GM21737 (cell line): ENCODE results near the gene TRABD2A.

Experiments used
- ATAC-seq: cut with Tn5 transposase; IDR thresholded peaks from one replicate; pipeline ENCODE4 v1.9.1; 2021; ENCODE audit warnings: mild to moderate bottlenecking, moderate library complexity; ENCODE audit not compliant: unreplicated experiment

Gene TRABD2A

GRCh38 chr2:84904717-84905174 is 23.9 kb upstream of the TRABD2A start:
- ATAC-seq, result no peak

DNA sequence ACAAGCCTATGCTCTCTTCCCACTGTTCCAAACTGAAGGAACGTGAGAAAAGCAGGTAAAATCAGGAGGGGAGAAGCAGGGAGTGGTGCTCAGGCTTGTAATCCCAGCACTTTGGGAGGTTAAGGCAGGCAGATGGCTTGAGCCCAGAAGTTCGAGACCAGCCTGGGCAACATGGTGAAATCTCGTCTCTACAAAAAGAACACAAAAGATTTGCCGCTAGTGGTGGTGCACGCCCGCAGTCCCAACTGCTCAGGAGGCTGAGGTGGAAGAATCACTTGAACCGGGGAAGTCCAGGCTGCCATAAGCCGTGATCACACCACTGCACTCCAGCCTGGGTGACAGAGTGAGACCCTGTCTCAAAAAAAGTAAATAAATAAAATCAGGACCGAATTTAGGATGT is 23.3 kb upstream of the TRABD2A start:
- ATAC-seq, result no peak

- no peak for ATAC-seq
These were observed 21.6 kb upstream of the TRABD2A start for GRCh38 chr2:84902526-84902925.

DNA sequence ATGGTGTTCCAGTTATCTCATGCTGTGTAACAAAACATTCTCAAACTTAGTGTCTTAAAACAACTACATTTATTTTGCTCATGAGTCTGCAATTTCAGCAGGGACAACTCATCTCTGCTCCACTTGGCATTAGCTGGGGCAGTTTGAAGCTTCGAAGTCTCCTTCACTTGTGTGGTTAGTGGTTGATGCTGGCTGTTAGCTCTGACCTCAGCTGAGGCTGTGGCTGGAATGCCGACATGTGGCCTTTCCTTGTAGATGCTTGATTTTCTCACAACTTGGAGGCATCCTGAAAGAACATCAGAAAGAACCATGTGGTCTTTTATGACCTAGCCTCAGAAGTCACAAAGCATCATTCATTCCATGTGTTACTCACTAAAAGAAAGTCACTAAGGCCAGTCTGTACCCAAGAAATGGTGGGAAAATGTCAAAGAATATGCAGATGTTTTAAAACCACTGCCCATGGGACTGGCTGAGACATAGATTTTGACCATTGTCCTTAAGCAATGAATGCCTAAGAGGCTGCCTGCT is 20.8 kb upstream of the TRABD2A start:
- no peak for ATAC-seq

GRCh38 chr2:84900971-84901370 is 20.1 kb upstream of the TRABD2A start:
- no peak for ATAC-seq

- no peak for ATAC-seq
These were observed 18.7 kb upstream of the TRABD2A start for GRCh38 chr2:84899304-84900204.

GRCh38 chr2:84897773-84898172 is 16.9 kb upstream of the TRABD2A start:
- no peak for ATAC-seq

DNA sequence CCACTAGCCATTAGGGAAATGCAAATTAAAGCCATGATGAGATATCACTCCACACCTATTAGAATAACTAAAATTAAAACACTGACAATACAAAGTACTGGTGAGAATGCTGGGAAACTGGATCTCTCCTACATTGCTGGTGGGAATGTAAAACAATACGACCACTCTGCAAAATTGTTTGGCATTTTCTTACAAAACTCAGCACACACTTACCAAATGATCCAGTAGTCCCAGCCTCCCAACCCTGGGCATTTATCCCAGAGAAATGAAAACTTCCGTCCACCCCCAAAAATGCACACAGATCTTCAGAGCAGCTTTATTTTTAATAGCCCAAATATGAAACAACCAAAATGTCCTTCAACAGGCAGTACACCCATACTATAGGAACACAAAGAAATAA is 15.7 kb upstream of the TRABD2A start:
- no peak for ATAC-seq

- no peak for ATAC-seq
These were observed 14.1 kb upstream of the TRABD2A start for GRCh38 chr2:84894758-84895520.

DNA sequence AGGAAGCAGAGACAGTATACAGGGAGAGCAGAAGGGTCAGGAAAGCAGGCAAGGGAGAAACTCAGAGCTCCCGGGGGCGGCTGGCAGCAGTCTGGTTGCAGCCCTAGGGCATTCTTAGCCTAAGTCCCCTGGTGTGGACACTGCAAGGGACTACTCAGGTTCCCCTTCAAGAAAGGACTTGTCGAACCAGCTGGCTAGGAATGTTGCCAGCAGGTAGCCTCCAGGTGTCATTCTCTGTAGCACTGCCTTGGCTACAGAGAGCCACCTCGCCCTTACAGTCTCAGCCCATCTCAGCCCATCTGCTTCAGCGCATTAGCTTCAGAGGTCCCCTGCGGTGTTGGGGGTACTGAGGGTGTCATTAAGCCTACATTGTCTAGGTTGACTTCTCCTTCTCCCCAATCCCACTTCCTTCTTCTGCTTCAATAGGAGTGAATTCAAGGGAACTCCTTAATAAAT is 13.3 kb upstream of the TRABD2A start:
- ATAC-seq, result no peak

- no peak for ATAC-seq
These were observed 10.6 kb upstream of the TRABD2A start for GRCh38 chr2:84891355-84892010.

GRCh38 chr2:84889332-84889731 is 8.4 kb upstream of the TRABD2A start:
- no peak for ATAC-seq

GRCh38 chr2:84888401-84889276 is 7.8 kb upstream of the TRABD2A start:
- peak; percentile 97 for ATAC-seq

GRCh38 chr2:84886791-84887190 is 5.9 kb upstream of the TRABD2A start:
- ATAC-seq, result no peak

- ATAC-seq, result no peak
These were observed 4.2 kb upstream of the TRABD2A start for GRCh38 chr2:84885111-84885510.

DNA sequence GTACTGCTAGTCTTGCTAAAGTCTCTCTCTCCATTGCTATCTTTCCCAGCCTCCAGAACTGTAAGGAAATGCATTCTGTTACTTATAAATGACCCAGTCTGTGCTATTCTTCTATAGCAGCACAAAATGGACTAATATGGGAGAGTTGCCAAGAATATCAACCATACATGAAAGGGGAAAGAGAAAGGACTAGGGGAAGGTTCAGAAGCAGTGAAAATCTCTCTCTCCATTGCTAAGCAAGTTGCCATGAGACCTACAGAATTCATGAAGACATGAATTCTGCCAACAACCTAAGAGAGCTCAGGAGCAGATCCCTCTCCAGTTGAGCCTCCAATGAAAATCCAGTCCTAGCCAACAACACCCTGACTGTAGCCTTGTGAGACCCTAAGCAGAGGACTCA is 3.6 kb upstream of the TRABD2A start:
- ATAC-seq, result no peak

- no peak for ATAC-seq
These were observed 2.1 kb upstream of the TRABD2A start for GRCh38 chr2:84882775-84883550.

DNA sequence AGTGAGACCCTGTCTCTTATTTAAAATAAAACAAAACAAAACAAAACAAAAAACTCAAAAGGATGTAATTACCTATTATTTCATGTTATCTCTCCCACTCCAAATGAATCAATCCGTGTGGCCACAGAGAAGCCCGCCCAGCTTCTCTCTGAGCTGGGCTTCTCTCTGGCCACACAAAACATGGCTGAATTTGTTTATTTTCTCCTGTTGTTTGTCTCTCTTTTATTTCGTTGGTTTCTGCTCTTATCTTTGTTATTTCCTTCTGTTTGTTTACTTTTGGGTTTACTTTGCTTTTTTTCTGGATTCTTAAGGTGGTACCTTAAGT is 1.5 kb upstream of the TRABD2A start:
- no peak for ATAC-seq

GRCh38 chr2:84881581-84882413 is 913 bp upstream of the TRABD2A start:
- peak; percentile 56 for ATAC-seq
